GM06990 (cell line): ENCODE measurements around the gene NOL4L.

Experiments
- DNase-seq: peaks from one replicate; pipeline ENCODE4 v3.0.0-alpha.2; 2011; ENCODE audit not compliant: insufficient read length; ENCODE audit errors: extremely low read depth
- H3K27me3 ChIP-seq: replicated peaks from 2 replicates; pipeline ENCODE4 v1.6.0; 2011; ENCODE audit warnings: low read length; ENCODE audit not compliant: control insufficient read depth, insufficient read depth
- H3K36me3 ChIP-seq: 2 replicates; pipeline ENCODE4 v1.5.1; 2011; ENCODE audit warnings: low read length; ENCODE audit not compliant: control insufficient read depth, insufficient read depth
- H3K4me3 ChIP-seq: replicated peaks from 2 replicates; pipeline ENCODE4 v1.5.1; 2011; ENCODE audit warnings: low read depth, mild to moderate bottlenecking, control low read depth, low read length
- TF ChIP-seq, protein P1 (sequence below): IDR thresholded peaks from 2 replicates; pipeline ENCODE4 v1.5.1; 2011; ENCODE audit warnings: low read length, control low read depth, mild to moderate bottlenecking, inconsistent platforms; ENCODE audit not compliant: insufficient read depth, poor library complexity, severe bottlenecking

NOL4L gene

GRCh38 chr20:32611868-32612267 is 26.7 kb upstream of the NOL4L start:
- TF ChIP-seq, protein P1, sequence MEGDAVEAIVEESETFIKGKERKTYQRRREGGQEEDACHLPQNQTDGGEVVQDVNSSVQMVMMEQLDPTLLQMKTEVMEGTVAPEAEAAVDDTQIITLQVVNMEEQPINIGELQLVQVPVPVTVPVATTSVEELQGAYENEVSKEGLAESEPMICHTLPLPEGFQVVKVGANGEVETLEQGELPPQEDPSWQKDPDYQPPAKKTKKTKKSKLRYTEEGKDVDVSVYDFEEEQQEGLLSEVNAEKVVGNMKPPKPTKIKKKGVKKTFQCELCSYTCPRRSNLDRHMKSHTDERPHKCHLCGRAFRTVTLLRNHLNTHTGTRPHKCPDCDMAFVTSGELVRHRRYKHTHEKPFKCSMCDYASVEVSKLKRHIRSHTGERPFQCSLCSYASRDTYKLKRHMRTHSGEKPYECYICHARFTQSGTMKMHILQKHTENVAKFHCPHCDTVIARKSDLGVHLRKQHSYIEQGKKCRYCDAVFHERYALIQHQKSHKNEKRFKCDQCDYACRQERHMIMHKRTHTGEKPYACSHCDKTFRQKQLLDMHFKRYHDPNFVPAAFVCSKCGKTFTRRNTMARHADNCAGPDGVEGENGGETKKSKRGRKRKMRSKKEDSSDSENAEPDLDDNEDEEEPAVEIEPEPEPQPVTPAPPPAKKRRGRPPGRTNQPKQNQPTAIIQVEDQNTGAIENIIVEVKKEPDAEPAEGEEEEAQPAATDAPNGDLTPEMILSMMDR, result no peak
- H3K27me3 ChIP-seq, result no peaks in the 10 kb centered on the region; the same call in 1 of the 2 replicates
- no peak for DNase-seq
- H3K4me3 ChIP-seq, result no peak overlapping the region
- no peaks in the 10 kb centered on the region for H3K36me3 ChIP-seq

DNA sequence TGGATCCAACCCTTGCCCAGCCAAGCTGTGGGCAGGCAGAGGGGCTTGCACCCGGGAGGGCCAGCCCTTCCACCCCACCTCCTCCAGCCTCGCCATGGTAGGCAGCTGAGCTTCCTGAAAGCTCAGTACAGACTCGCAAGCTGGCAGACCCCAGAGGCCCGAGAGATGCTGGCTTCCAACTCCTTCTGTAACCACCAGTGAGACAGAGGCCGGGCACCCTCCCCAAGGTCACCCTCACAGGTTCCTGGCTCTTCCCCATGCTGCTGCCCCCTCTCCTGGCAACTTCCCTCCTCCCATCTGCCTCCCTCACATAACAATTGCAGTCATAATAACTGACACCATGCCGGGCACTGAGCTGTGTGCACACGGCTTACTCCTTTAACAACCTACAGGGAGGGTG is 26.2 kb upstream of the NOL4L start:
- TF ChIP-seq, protein P1, result no peak
- no peak for DNase-seq
- no peaks in the 10 kb centered on the region; the same call in 1 of the 2 replicates for H3K27me3 ChIP-seq

GRCh38 chr20:32610472-32611218 is 25.5 kb upstream of the NOL4L start:
- no peaks in the 10 kb centered on the region; the same call in 1 of the 2 replicates for H3K27me3 ChIP-seq
- H3K36me3 ChIP-seq, result no peaks in the 10 kb centered on the region
- DNase-seq, result no peak
- H3K4me3 ChIP-seq, result no peak overlapping the region
- TF ChIP-seq, protein P1, result no peak

More for the DNA sequence above, 26.2 kb upstream of the NOL4L start:
- H3K36me3 ChIP-seq, result no peaks in the 10 kb centered on the region
- H3K4me3 ChIP-seq, result no peak overlapping the region

- TF ChIP-seq, protein P1, result no peak
- no peak overlapping the region for H3K4me3 ChIP-seq
- DNase-seq, result no peak
- H3K27me3 ChIP-seq, result no peaks in the 10 kb centered on the region; the same call in 1 of the 2 replicates
- H3K36me3 ChIP-seq, result no peaks in the 10 kb centered on the region
Observed at GRCh38 chr20:32609993-32610392, 24.9 kb upstream of the NOL4L start.

DNA sequence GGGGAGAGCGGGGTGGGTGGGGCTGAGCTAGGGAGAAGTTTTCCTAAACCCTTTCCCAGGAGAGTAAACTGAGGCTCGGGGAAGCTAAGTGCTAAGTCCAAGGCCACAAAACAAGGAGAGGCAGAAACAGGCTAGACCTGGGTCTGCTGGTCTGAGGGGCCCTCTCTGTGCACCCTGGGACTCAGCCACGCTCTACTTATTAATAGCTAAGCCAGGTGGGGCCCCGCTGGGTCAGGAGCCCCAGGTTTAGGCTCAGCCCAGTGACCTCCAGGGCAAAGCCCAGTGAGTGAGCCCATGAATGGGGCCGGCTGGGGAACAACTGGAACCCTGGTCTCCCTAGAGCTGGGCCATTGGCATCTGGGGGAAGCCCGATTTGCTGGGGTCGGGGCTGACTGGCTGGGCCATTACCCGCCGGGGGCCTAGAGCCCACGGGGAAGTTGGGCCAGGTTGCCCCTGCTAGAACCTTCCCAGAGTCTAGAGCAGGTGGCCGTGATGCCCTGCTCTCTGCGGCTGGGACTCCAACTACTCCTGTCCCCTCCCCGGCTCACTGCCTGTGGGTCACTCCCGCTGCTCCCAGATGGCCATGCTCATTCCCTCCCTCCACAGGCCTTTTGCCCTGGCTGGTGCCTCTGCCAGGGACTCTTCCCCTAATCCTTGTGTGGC is 24.1 kb upstream of the NOL4L start:
- Histone ChIP-seq H3K36me3 (no peaks in the 10 kb centered on the region), H3K4me3 (no peak overlapping the region), H3K27me3 (no peaks in the 10 kb centered on the region; the same call in 1 of the 2 replicates)
- TF ChIP-seq, protein P1, result no peak
- no peak for DNase-seq
